Neural cell (in vitro differentiated cells): ENCODE measurements around the gene MAD1L1. TPM values are rescaled to one million over a fixed set of nuclear protein-coding genes. Genes with fewer than 3 reads are reported as not detected.

ENCODE experiments used
- H2AFZ ChIP-seq: fragments of 200-600, 300-800 bp; sonication (generic), shearing (Covaris generic); 2 replicates; pipeline ENCODE4 v1.6.0; 2014; ENCODE audit warnings: low read depth, mild to moderate bottlenecking, antibody characterized with exemption, low read length, moderate library complexity
- H3F3A ChIP-seq: fragments of 200-600 bp; shearing (Covaris generic); 2 replicates; pipeline ENCODE4 v1.6.1; 2016; ENCODE audit warnings: mild to moderate bottlenecking, moderate library complexity, mixed read lengths, antibody characterized with exemption, low read length; ENCODE audit not compliant: insufficient read depth, poor library complexity, severe bottlenecking
- H3K27ac ChIP-seq: fragments of 200-600, 300-800 bp; sonication (generic), shearing (Covaris generic); 2 replicates; pipeline ENCODE4 v1.5.1; 2014; ENCODE audit warnings: mild to moderate bottlenecking, low read length, moderate library complexity
- H3K27me3 ChIP-seq: fragments of 300-800, 200-600 bp; sonication (generic), shearing (Covaris generic); 2 replicates; pipeline ENCODE4 v1.6.0; 2014; ENCODE audit warnings: mild to moderate bottlenecking, low read depth, low read length, moderate library complexity; ENCODE audit not compliant: insufficient read depth
- H3K36me3 ChIP-seq: fragments of 300-800, 200-600 bp; sonication (generic), shearing (Covaris generic); 2 replicates; pipeline ENCODE4 v1.5.1; 2014; ENCODE audit warnings: mild to moderate bottlenecking, antibody characterized with exemption, low read length, moderate library complexity; ENCODE audit not compliant: insufficient read depth
- H3K4me2 ChIP-seq: fragments of 300-800, 200-600 bp; sonication (generic), shearing (Covaris generic); 2 replicates; pipeline ENCODE4 v1.6.0; 2014; ENCODE audit warnings: mild to moderate bottlenecking, low read length
- H3K4me3 ChIP-seq: fragments of 300-800, 200-600 bp; sonication (generic), shearing (Covaris generic); 2 replicates; pipeline ENCODE4 v1.5.1; 2014; ENCODE audit warnings: mild to moderate bottlenecking, low read length, moderate library complexity
- H3K79me2 ChIP-seq: fragments of 200-600 bp; shearing (Covaris generic); replicated peaks from 2 replicates; pipeline ENCODE4 v1.6.0; 2014; ENCODE audit warnings: mild to moderate bottlenecking, low read length, moderate library complexity; ENCODE audit not compliant: insufficient read depth
- H3K9ac ChIP-seq: fragments of 300-800, 200-600 bp; sonication (generic), shearing (Covaris generic); 2 replicates; pipeline ENCODE4 v1.6.1; 2016; ENCODE audit warnings: mild to moderate bottlenecking, low read length, mixed read lengths
- H3K9me2 ChIP-seq: fragments of 200-600 bp; shearing (Covaris generic); 2 replicates; pipeline ENCODE4 v1.6.1; 2016; ENCODE audit warnings: mild to moderate bottlenecking, low read length, mixed read lengths; ENCODE audit not compliant: insufficient read depth
- H3K9me3 ChIP-seq: fragments of 200-600, 300-800 bp; sonication (generic), shearing (Covaris generic); 2 replicates; pipeline ENCODE4 v1.6.1; 2016; ENCODE audit warnings: mild to moderate bottlenecking, mixed run types, low read length, moderate library complexity, mixed read lengths
- H4K20me1 ChIP-seq: fragments of 200-600 bp; shearing (Covaris generic); 2 replicates; pipeline ENCODE4 v1.6.1; 2016; ENCODE audit warnings: mild to moderate bottlenecking, mixed run types; ENCODE audit not compliant: insufficient read depth
- EP300 ChIP-seq: fragments of 450-650 bp; conservative IDR thresholded peaks from 2 replicates; pipeline ENCODE4 v1.6.1; 2014; ENCODE audit warnings: antibody characterized with exemption, mild to moderate bottlenecking, moderate library complexity; ENCODE audit not compliant: poor library complexity, severe bottlenecking
- EZH2 ChIP-seq: fragments of 200-600, 300-800 bp; shearing (Covaris generic), sonication (generic); IDR thresholded peaks from 2 replicates; pipeline ENCODE4 v1.6.1; 2014; ENCODE audit warnings: antibody characterized with exemption, low read length, borderline replicate concordance, mild to moderate bottlenecking; ENCODE audit not compliant: insufficient read depth, poor library complexity, severe bottlenecking
- MXI1 ChIP-seq: fragments of 450-650 bp; conservative IDR thresholded peaks from 2 replicates; pipeline ENCODE4 v1.6.1; 2014; ENCODE audit warnings: antibody characterized with exemption, mild to moderate bottlenecking; ENCODE audit not compliant: poor library complexity, severe bottlenecking
- POLR2AphosphoS5 ChIP-seq: IDR thresholded peaks from 2 replicates; pipeline ENCODE4 v1.6.1; 2012
- RAD21 ChIP-seq: fragments of 450-650 bp; conservative IDR thresholded peaks from 2 replicates; pipeline ENCODE4 v1.6.1; 2014; ENCODE audit warnings: antibody characterized with exemption, mild to moderate bottlenecking, moderate library complexity
- REST ChIP-seq: IDR thresholded peaks from 2 replicates; pipeline ENCODE4 v1.6.1; 2012; ENCODE audit warnings: borderline replicate concordance
- SMC3 ChIP-seq: fragments of 450-650 bp; conservative IDR thresholded peaks from 2 replicates; pipeline ENCODE4 v1.6.1; 2014; ENCODE audit warnings: antibody characterized with exemption, mild to moderate bottlenecking, moderate library complexity; ENCODE audit not compliant: poor library complexity
- TAF1 ChIP-seq: IDR thresholded peaks from 2 replicates; pipeline ENCODE4 v1.6.1; 2012; ENCODE audit warnings: low read depth
- polyA plus RNA-seq: library from polyadenylated mRNA; depleted of rRNA; stranded (reverse); fragments of >200 nt; gene quantifications from 2 replicates; pipeline ENCODE4 v1.2.3, GENCODE V29; 2014
- TF ChIP-seq, protein P1 (sequence below): fragments of 450-650 bp; IDR thresholded peaks from 2 replicates; pipeline ENCODE4 v1.5.1; 2014; ENCODE audit warnings: antibody characterized with exemption, mild to moderate bottlenecking, moderate library complexity; ENCODE audit not compliant: poor library complexity, severe bottlenecking

Gene MAD1L1
- polyA plus RNA-seq, 1 donor from 2014 or later = 31.4 TPM

DNA sequence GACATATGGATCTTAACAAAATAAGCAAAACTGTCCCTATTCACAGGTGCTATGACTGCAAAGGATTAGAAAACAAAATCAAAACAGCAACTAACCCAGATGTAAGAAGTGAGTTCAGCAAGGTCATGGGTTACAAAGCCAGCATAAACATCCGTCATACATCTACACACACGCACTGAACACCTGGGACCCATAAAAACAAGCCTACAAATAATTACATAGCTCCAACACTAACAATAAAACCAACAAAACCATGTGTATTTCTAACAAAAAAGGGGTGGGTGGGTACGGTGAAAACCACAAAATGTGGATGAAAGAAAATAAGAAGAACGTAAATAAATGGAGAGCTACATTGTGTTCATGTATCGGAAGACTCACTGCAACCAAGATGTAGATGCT lies 305.8 kb downstream of the MAD1L1 start:
- Histone ChIP-seq H3K9ac (peak overlapping the region; percentile 8), H3F3A (no peaks in the 10 kb centered on the region), H3K27me3 (no peaks in the 10 kb centered on the region), H3K27ac (no peak overlapping the region), H3K36me3 (no peaks in the 10 kb centered on the region), H3K79me2 (no peaks in the 10 kb centered on the region), H3K9me3 (no peaks in the 10 kb centered on the region), H4K20me1 (no peaks in the 10 kb centered on the region), H3K4me2 (no peak overlapping the region), H3K9me2 (no peaks in the 10 kb centered on the region), H2AFZ (no peak overlapping the region), H3K4me3 (peak overlapping the region; percentile 8)
- no peak for TF ChIP-seq RAD21
- TF ChIP-seq MXI1 = no peak
- TF ChIP-seq, protein P1, sequence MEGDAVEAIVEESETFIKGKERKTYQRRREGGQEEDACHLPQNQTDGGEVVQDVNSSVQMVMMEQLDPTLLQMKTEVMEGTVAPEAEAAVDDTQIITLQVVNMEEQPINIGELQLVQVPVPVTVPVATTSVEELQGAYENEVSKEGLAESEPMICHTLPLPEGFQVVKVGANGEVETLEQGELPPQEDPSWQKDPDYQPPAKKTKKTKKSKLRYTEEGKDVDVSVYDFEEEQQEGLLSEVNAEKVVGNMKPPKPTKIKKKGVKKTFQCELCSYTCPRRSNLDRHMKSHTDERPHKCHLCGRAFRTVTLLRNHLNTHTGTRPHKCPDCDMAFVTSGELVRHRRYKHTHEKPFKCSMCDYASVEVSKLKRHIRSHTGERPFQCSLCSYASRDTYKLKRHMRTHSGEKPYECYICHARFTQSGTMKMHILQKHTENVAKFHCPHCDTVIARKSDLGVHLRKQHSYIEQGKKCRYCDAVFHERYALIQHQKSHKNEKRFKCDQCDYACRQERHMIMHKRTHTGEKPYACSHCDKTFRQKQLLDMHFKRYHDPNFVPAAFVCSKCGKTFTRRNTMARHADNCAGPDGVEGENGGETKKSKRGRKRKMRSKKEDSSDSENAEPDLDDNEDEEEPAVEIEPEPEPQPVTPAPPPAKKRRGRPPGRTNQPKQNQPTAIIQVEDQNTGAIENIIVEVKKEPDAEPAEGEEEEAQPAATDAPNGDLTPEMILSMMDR = no peak
- TF ChIP-seq EP300 = no peak
- TF ChIP-seq TAF1 = no peak
- TF ChIP-seq SMC3 = no peak
- no peak for TF ChIP-seq EZH2
- TF ChIP-seq POLR2AphosphoS5 = no peak
- no peak for TF ChIP-seq REST

GRCh38 chr7:1925973-1926907 lies 306.5 kb downstream of the MAD1L1 start:
- H3K4me2 ChIP-seq = no peak overlapping the region
- no peaks in the 10 kb centered on the region for H3K79me2 ChIP-seq
- H3K9me2 ChIP-seq = no peaks in the 10 kb centered on the region
- H3K27me3 ChIP-seq = no peaks in the 10 kb centered on the region
- TF ChIP-seq SMC3 (no peak), EP300 (peak; percentile 59), TAF1 (no peak), MXI1 (no peak), REST (peak; percentile 37), EZH2 (no peak), POLR2AphosphoS5 (peak; percentile 57)
- TF ChIP-seq, protein P1 = no peak
- H4K20me1 ChIP-seq = no peaks in the 10 kb centered on the region
- no peak overlapping the region for H3K27ac ChIP-seq
- no peaks in the 10 kb centered on the region for H3F3A ChIP-seq
- peak overlapping the region; percentile 8 for H3K9ac ChIP-seq
- H3K9me3 ChIP-seq = no peaks in the 10 kb centered on the region
- peak overlapping the region; percentile 8 for H3K4me3 ChIP-seq
- H3K36me3 ChIP-seq = no peaks in the 10 kb centered on the region
- no peak overlapping the region for H2AFZ ChIP-seq
